ENCODE results near the gene MYT1.

The MYT1 gene

GRCh38 chr20:64265201-64265600 is 100.9 kb downstream of the MYT1 start:
- DNase-seq (ENCODE audit: insufficient read length, low spot score) (no peak), FAIRE-seq (no peak)
- TF ChIP-seq POU2F2 (IDR thresholded peaks at IDR 0.05; ENCODE audit: low read depth, low read length) (no peak), POLR2AphosphoS5 (IDR thresholded peaks at IDR 0.05; ENCODE audit: low read depth, low read length) (no peak)

GRCh38 chr20:64266988-64267387 is 102.7 kb downstream of the MYT1 start:
- TF ChIP-seq TAF1 (IDR thresholded peaks at IDR 0.05; ENCODE audit: low read depth, low read length) (no peak), POLR2AphosphoS5 (IDR thresholded peaks at IDR 0.05; ENCODE audit: low read depth, low read length) (no peak), POLR2A (IDR thresholded peaks at IDR 0.05; ENCODE audit: low read depth, low read length) (no peak), SPI1 (IDR thresholded peaks at IDR 0.05; ENCODE audit: low read depth, low read length) (no peak)
- DNase-seq (ENCODE audit: insufficient read length, low spot score) (no peak), FAIRE-seq (no peak)

GRCh38 chr20:64268174-64268573 is 103.9 kb downstream of the MYT1 start:
- DNase-seq (ENCODE audit: insufficient read length, low spot score) (no peak), FAIRE-seq (no peak)
- no peak for TF ChIP-seq POLR2AphosphoS5 (IDR thresholded peaks at IDR 0.05; ENCODE audit: low read depth, low read length)
- TF ChIP-seq SPI1 (IDR thresholded peaks at IDR 0.05; ENCODE audit: low read depth, low read length), result no peak
- TF ChIP-seq POLR2A (IDR thresholded peaks at IDR 0.05; ENCODE audit: low read depth, low read length), result no peak
- no peak for TF ChIP-seq TAF1 (IDR thresholded peaks at IDR 0.05; ENCODE audit: low read depth, low read length)
- TF ChIP-seq PAX5 (IDR thresholded peaks at IDR 0.05; ENCODE audit: insufficient read depth, low read length, severe bottlenecking), result no peak
- no peak for TF ChIP-seq POU2F2 (IDR thresholded peaks at IDR 0.05; ENCODE audit: low read depth, low read length)

GRCh38 chr20:64269604-64270411 is 105.6 kb downstream of the MYT1 start:
- DNase-seq (ENCODE audit: insufficient read length, low spot score), result no peak
- no peak for FAIRE-seq
- TF ChIP-seq POLR2A (IDR thresholded peaks at IDR 0.05; ENCODE audit: low read depth, low read length), result no peak
- no peak for TF ChIP-seq PAX5 (IDR thresholded peaks at IDR 0.05; ENCODE audit: insufficient read depth, low read length, severe bottlenecking)

- FAIRE-seq, result no peak
- TF ChIP-seq POLR2AphosphoS5 (IDR thresholded peaks at IDR 0.05; ENCODE audit: low read depth, low read length), result no peak
- no peak for TF ChIP-seq POLR2A (IDR thresholded peaks at IDR 0.05; ENCODE audit: low read depth, low read length)
- no peak for DNase-seq (ENCODE audit: insufficient read length, low spot score)
These were observed 107.4 kb downstream of the MYT1 start for GRCh38 chr20:64271636-64272035.

GRCh38 chr20:64273109-64273508 is 108.9 kb downstream of the MYT1 start:
- TF ChIP-seq SPI1 (IDR thresholded peaks at IDR 0.05; ENCODE audit: low read depth, low read length) (no peak), POU2F2 (IDR thresholded peaks at IDR 0.05; ENCODE audit: low read depth, low read length) (no peak), POLR2A (IDR thresholded peaks at IDR 0.05; ENCODE audit: low read depth, low read length) (no peak), PAX5 (IDR thresholded peaks at IDR 0.05; ENCODE audit: insufficient read depth, low read length, severe bottlenecking) (no peak), TAF1 (IDR thresholded peaks at IDR 0.05; ENCODE audit: low read depth, low read length) (no peak), POLR2AphosphoS5 (IDR thresholded peaks at IDR 0.05; ENCODE audit: low read depth, low read length) (no peak)
- FAIRE-seq, result no peak
- DNase-seq (ENCODE audit: insufficient read length, low spot score), result no peak

GRCh38 chr20:64276817-64277216 is 112.6 kb downstream of the MYT1 start:
- no peak for TF ChIP-seq PAX5 (IDR thresholded peaks at IDR 0.05; ENCODE audit: insufficient read depth, low read length, severe bottlenecking)
- no peak for TF ChIP-seq SPI1 (IDR thresholded peaks at IDR 0.05; ENCODE audit: low read depth, low read length)
- TF ChIP-seq POLR2AphosphoS5 (IDR thresholded peaks at IDR 0.05; ENCODE audit: low read depth, low read length), result no peak
- FAIRE-seq, result no peak
- no peak for DNase-seq (ENCODE audit: insufficient read length, low spot score)

- FAIRE-seq (no peak), DNase-seq (ENCODE audit: insufficient read length, low spot score) (no peak)
- TF ChIP-seq POU2F2 (IDR thresholded peaks at IDR 0.05; ENCODE audit: low read depth, low read length) (no peak), POLR2A (IDR thresholded peaks at IDR 0.05; ENCODE audit: low read depth, low read length) (no peak), POLR2AphosphoS5 (IDR thresholded peaks at IDR 0.05; ENCODE audit: low read depth, low read length) (no peak), SPI1 (IDR thresholded peaks at IDR 0.05; ENCODE audit: low read depth, low read length) (no peak), TAF1 (IDR thresholded peaks at IDR 0.05; ENCODE audit: low read depth, low read length) (no peak), PAX5 (IDR thresholded peaks at IDR 0.05; ENCODE audit: insufficient read depth, low read length, severe bottlenecking) (no peak)
These were observed 113.5 kb downstream of the MYT1 start for GRCh38 chr20:64277571-64278316.

- DNase-seq (ENCODE audit: insufficient read length, low spot score) (no peak), FAIRE-seq (no peak)
- TF ChIP-seq TAF1 (IDR thresholded peaks at IDR 0.05; ENCODE audit: low read depth, low read length) (no peak), PAX5 (IDR thresholded peaks at IDR 0.05; ENCODE audit: insufficient read depth, low read length, severe bottlenecking) (no peak), SPI1 (IDR thresholded peaks at IDR 0.05; ENCODE audit: low read depth, low read length) (no peak), POLR2A (IDR thresholded peaks at IDR 0.05; ENCODE audit: low read depth, low read length) (no peak), POU2F2 (IDR thresholded peaks at IDR 0.05; ENCODE audit: low read depth, low read length) (no peak), POLR2AphosphoS5 (IDR thresholded peaks at IDR 0.05; ENCODE audit: low read depth, low read length) (no peak)
These were observed 114.0 kb downstream of the MYT1 start for GRCh38 chr20:64278317-64278681.

- DNase-seq (ENCODE audit: insufficient read length, low spot score) (no peak), FAIRE-seq (no peak)
- TF ChIP-seq PAX5 (IDR thresholded peaks at IDR 0.05; ENCODE audit: insufficient read depth, low read length, severe bottlenecking), result no peak
- TF ChIP-seq SPI1 (IDR thresholded peaks at IDR 0.05; ENCODE audit: low read depth, low read length), result no peak
- no peak for TF ChIP-seq TAF1 (IDR thresholded peaks at IDR 0.05; ENCODE audit: low read depth, low read length)
- no peak for TF ChIP-seq POLR2A (IDR thresholded peaks at IDR 0.05; ENCODE audit: low read depth, low read length)
- TF ChIP-seq POU2F2 (IDR thresholded peaks at IDR 0.05; ENCODE audit: low read depth, low read length), result no peak
- no peak for TF ChIP-seq POLR2AphosphoS5 (IDR thresholded peaks at IDR 0.05; ENCODE audit: low read depth, low read length)
These were observed 115.7 kb downstream of the MYT1 start for GRCh38 chr20:64279826-64280459.
